ENCODE results near the gene NACAD.

- TF ChIP-seq CTCF (IDR thresholded peaks at IDR 0.05) (no peak), POLR2A (IDR thresholded peaks at IDR 0.05) (no peak)
Measured at GRCh38 chr7:45053941-45054340, 34.8 kb downstream of the NACAD start.
